Activated CD8-positive, alpha-beta memory T cell treated with anti-CD3 and anti-CD28 coated beads, Interleukin-2, amount 50 U/mL, for 4 hours (primary cell): ENCODE results near the gene KEAP1.

Experiments used
- DNase-seq: peaks from one replicate; pipeline ENCODE4 v3.0.0-alpha.2; 2020

KEAP1 gene

GRCh38 chr19:10521461-10522171 lies 18.5 kb upstream of the KEAP1 start:
- DNase-seq: no peak

GRCh38 chr19:10520652-10521318 lies 17.6 kb upstream of the KEAP1 start:
- DNase-seq: no peak

- DNase-seq: no peak
These were observed 16.3 kb upstream of the KEAP1 start for GRCh38 chr19:10519421-10519820.

GRCh38 chr19:10518444-10519361 lies 15.5 kb upstream of the KEAP1 start:
- peak; percentile 21 for DNase-seq

- peak; percentile 26 for DNase-seq
These were observed 14.7 kb upstream of the KEAP1 start for GRCh38 chr19:10517760-10518443.

DNA sequence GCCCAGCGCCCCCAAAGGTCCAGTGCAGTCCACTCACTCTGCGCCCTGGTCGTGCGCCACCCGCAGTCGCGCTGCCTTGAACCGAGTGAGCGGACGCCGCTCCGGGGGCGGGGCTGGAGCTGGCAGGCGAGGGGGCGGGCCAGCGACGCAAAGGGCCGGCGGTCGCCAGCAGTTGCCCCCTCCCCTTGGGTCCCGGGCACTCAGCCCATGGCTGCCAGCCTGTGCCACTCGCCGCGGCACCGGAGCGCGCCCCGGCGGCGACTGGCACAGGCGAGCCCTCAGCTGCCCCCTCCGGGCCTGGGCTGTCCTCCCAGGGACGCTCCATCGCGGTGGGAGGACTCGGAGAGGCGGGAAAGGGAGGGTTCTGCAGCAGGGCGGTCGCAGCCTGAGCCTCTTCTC lies 14.2 kb upstream of the KEAP1 start, which contains the start of gene S1PR5:
S1PR5 (minus strand) TSS at position 87 of the 399 bp plus-strand sequence. CDS start 2,436 bp downstream, outside the sequence.
- peak; percentile 28 for DNase-seq

DNA sequence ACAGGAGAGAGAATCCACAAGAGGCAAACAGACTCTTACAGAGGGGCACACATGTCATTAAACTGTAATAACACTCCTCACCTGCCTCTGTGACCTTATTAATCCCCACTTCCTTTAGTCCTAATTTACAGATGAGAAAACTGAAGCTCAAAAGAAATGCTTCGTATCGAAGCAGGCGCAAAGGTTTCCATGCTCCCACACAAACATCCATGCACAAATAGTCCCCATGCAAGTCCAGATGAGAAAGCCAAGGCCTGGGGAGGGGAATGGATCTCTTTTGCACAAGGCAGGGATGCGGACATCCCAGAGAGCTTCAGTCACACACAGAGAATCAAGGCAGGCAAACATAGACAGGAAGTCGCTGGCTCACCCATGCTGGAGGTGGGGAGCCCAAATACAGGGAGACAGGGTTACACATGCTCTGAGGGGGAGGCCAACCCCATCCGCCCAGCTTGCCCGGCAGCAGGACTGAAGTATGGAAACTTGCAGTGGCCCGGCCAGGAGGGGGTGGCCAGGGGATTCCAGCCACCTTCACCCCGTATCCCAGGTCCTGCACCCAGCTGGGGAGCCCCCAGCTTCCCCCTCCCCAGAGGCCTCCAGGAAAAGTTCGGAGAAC lies 13.6 kb upstream of the KEAP1 start:
- peak; percentile 23 for DNase-seq

- DNase-seq: no peak
These were observed 12.9 kb upstream of the KEAP1 start for GRCh38 chr19:10516064-10516385.

DNA sequence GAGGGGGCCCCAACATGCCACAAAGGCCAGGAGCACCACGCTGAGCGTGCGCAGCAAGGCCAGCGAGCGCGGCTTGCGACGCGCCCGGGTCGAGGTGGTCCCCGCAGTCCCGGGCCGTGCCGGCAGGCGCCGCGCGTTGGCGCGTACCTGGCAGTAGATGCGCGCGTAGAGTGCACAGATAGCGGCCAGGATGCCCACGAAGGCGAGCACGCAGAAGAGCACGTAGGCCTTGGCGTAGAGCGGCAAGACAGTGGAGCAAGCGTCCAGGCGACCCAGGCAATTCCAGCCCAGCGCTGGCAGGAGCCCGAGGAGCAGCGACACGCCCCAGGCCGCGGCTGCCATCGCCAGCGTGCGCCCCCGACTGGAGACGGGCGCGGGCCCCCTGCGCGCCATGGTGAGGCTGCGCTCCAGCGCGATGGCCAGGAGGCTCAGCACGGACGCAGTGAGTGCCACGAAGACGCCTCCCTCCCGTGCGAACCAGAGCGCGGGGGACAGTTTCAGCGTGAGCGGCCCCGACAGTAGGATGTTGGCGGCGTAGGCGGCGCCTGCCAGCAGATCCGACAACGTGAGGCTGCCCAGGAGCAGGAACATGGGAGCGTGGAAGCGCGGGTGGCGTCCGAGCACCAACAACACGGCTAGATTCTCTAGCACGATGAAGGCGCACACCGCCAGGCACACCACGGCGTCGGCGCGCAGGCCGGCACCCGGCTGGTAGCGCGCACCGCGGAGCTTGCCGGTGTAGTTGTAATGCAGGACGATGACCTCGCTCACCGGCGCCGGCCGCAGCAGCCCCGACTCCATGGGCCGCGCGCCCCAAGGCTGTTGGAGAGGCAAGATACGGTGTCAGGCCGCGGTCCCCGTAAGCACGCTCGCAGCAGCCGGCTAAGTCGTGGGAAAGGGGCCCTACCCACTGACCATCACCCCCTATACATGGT lies 11.3 kb upstream of the KEAP1 start:
- DNase-seq: peak; percentile 48

DNA sequence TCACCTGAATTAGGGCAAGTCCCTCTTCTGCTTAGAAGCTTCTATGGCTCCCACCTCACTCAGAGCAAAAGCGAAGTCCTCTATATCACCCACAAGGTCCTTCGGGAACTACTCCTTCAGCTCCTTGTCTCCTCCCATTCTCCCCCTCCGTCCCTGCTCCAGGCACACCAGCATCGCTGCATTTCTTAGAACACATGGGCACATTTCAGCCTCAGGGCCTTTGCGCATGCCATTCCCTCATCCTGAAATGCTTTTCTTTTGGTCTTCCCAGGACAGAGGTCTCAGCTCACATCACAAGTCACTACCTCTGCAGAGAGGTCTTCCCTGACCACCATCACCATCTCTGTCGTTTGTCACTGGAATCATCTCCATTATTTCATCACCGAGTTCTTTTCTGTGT lies 10.1 kb upstream of the KEAP1 start:
- no peak for DNase-seq

- DNase-seq: peak; percentile 69
These were observed 7.2 kb upstream of the KEAP1 start for GRCh38 chr19:10510301-10510802.

GRCh38 chr19:10508707-10509106 lies 5.6 kb upstream of the KEAP1 start:
- DNase-seq: no peak

- DNase-seq: no peak
These were observed 4.9 kb upstream of the KEAP1 start for GRCh38 chr19:10508036-10508435.

GRCh38 chr19:10505583-10506229 lies 2.5 kb upstream of the KEAP1 start:
- peak; percentile 85 for DNase-seq

DNA sequence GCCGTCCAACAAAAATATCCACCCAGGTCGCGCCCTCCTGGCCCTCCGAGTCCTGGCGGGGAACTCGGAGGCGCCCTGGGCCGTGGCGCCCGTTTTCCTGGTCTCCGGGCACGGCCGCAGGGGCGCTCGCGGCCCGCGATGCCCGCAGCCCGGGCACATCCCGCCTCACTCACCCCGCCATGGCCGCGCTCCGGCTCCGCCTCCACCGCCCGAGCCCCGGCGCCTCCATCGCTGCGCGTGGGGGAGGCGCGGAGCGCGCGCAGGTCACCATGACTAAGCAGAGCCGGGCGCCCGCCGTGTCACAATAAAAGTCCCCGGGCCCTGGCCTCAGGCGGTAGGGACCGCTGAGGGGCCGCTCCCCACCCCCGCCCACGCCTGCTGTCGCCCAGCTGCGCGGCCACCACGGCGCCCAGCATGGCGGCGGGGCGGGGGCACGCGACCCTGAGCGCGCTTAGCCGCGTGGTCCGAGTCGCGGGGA lies 593 bp downstream of the KEAP1 start:
- DNase-seq: peak; percentile 91

GRCh38 chr19:10501971-10502523 lies 1.1 kb downstream of the KEAP1 start:
- DNase-seq: peak; percentile 52

DNA sequence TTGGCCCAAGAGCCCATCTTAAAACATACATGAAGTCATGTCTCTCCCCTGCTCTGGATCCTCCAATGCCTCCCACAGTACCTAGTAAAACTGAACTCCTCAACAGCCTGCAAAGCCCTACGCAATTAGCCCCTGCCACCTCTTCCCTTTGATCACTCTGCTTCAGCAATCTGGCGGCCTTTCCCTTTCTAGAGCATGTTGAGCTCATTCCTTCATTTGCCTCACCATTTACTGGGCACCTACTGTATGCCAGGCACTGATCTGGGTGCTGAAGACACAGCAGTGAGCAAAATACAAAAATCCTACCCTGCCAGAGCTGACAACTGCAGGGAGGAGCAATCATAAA lies 2.9 kb downstream of the KEAP1 start:
- DNase-seq: no peak

DNA sequence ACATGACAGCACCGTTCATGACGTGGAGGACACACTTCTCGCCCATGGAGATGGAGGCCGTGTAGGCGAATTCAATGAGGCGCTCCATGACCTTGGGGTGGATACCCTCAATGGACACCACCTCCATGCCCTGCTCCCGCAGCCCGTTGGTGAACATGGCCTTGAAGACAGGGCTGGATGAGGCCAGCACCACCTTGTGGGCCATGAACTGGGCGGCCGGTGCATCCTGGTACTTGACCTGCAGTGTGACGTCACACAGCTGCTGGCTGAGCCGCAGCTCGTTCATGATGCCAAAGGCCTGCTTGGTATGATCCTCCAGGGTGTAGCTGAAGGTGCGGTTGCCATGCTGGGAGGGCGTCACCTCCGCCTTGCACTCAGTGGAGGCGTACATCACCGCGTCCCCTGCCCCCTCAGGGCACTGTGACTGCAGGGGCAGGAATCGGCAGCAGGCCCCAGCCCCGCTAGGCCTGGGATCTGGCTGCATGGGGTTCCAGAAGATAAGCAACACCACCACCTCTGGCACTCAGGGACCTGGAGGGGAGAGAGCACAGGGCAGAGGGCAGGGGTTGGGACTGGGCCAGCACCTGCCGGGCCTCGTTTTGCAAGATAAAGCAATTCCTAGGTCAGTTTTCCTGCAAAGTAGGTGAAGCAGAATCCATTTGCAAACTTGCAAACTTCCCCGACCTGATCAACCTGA lies 3.5 kb downstream of the KEAP1 start:
- no peak for DNase-seq

DNA sequence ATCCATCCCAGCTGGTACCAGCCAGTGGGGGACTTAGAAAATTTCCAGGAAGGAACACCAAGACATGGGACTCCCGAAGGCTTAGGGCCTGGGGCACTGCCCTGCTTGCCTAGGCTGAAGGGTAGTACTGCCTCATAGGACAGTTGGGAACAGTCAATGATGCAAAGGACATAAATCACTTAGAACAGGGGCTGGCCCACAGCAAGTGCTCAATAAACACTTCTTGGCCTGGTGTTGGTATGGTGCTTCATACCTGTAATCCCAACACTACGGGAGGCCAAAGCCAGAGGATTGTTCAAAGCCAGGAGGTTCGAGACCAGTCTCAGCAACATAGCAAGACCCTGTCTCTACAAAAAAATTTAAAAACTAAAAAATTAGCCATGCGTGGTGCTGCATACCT lies 5.8 kb downstream of the KEAP1 start:
- no peak for DNase-seq
